NCI-H2171 treated with DMSO at 0.1 percent for 48 hours (cell line): Measurements from ENCODE around the gene ZDHHC9.
"Not testable (repeated sequence)": the region's sequence is repeated elsewhere in the genome, so short reads cannot be mapped to it uniquely, and the experiment has no call there.

Source experiments
- DNase-seq: peaks from one replicate; lab custom pipeline; 2025; lab: John Stamatoyannopoulos, UW

The ZDHHC9 gene

DNA sequence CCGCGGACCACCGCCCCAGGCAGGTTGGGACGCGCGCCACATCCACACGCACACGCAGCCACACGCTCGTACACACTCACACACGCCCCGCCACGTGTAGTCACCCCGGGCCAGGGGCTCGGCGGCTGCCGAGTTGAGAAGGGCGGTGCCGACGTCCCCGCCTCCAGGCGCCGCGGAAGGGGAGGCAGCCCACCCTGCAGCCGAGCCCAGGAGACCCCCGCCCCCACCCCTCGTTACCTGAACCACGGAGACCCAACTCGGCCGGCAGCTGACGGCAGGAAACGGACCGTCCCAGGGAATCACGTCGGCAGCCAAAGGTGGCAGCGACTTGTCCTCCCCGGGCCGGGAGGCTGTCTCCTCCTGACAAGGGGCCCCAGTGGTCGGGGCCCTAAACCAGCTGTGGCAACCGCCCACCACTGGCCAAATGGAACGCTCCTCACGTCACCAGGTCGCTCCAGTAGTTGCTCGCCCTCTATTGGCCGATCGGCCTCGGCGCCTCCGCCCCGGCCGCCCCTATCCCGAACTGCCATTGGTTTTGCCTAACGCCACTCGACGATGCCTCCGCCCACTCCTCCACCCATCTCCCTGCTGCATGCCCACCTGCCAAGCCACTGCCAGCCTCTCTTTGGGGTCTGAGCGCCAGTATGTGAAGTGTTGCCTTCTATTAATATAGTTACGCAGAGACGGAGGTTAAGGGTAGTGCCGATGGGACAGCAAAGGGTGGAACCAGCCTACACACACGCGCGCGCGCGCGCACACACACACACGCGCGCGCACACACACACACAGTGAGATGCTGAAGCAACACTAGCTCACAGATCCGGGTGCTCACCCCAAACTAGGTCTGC, at the start of gene ZDHHC9:
ZDHHC9 (minus strand) TSS at position 428 of the 848 bp plus-strand sequence. CDS start 1,941 bp downstream, outside the sequence.
- DNase-seq, result peak; percentile 89

DNA sequence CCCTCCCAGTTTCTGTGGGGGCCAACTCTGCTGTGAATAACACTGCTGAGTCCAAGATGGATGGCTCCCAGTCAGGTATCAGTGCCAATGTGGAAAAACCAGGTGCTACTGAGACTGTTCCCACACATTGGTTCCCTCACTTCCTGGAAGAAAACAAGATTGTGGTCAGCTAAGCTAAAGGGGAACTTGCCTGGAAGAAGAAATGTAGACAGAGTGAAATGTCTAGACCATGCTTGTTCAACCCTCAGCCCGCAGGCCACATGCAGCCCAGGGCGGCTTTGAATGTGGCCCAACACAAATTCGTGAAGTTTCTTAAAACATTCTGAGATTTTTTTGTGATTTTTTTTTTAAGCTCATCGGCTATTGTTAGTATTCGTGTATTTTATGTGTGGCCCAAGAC, 33.7 kb upstream of the ZDHHC9 start:
- no peak for DNase-seq

DNA sequence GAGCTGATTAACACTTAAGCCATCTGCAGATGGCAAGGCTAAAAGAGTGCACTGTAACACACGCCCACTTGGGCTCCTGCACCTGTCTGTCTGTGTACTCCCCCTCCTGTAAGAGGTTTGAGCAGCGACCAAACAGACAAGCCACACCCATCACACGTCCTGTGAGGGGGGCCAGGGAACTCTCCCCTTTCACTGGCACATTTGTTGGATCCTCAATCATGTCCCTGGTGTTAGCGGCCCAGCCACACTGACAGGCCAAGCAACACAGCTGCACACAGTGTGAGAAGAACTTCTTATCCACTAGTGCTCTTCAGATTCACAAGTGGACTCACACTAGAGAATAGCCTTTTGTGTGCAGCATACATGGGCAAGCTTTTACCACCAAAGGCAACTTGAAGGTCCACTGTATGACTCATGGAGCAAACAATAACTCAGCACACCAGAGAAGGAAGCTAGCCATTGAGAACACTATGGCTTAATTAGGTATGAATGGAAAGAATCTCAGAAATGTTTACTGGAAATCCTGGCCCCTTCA, 33.2 kb upstream of the ZDHHC9 start:
- peak; percentile 0 for DNase-seq

DNA sequence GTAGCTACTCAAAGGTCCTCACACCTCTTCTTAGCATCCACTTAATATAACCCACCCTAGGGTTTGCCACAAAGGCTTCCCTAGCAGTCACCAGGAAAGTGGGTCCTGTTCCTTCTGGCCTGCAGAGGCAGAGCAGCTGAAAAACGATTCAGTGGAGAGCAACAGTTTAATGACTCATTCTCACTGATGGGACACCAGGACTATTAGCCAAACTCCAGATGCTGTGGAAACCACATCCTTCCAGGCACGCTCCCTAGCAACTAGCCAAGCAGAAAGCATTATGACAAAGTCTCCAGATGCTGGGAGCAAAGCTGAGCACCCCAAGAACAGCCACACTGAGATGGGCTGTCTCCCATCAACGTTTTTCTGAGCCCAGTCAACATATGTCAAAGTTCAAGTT, 32.0 kb upstream of the ZDHHC9 start:
- DNase-seq, result peak; percentile 8

DNA sequence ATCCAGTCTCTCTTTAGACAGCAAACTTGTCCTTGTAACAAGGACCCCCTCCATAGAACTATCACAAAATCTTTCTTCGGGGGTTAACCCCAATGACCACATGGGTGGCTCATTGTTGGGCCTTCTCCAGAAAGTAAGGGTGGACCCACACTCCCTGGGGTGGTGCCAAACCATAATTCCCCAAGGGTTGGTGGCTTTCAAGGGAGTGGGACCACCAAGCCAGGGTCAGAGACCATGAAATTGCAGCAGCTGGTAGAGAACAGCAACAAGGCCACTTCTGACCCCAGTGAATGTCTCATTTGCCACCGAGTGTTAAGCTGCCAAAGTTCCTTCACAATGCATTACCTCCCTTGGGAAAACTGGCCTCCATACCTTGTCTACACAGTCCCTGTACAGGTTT, 28.8 kb upstream of the ZDHHC9 start:
- DNase-seq, result no peak

DNA sequence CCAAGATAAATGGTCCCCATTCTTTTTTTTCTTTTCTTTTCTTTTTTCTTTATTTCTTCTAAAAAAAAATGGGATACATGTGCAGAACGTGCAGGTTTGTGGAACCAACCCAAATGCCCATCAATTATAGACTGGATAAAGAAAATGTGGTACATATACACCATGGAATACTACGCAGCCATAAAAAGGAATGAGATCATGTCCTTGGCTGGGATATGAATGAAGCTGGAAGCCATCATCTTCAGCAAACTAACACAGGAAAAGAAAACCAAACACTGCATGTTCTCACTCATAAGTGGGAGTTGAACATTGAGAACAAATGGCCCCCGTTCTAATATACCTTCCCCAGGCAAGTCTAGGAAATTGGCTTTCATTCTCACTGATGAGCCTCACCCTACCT, 22.6 kb upstream of the ZDHHC9 start:
- DNase-seq, result not testable (repeated sequence)

DNA sequence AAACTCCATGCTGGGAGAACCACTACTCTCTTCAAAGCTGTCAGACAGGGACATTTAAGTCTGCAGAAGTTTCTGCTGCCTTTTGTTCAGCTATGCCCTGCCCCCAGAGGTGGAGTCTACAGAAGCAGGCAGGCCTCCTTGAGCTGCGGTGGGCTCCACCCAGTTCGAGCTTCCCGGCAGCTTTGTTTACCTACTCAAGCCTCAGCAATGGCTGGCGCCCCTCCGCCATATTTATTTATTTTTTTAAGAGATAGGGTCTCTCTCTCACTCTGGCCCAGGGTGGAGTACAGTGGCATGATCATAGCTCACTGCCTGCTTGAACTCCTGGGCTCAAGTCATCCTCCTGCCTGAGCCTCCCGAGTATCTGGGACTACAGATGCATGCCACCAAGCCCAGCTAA, 15.4 kb upstream of the ZDHHC9 start:
- not testable (repeated sequence) for DNase-seq

DNA sequence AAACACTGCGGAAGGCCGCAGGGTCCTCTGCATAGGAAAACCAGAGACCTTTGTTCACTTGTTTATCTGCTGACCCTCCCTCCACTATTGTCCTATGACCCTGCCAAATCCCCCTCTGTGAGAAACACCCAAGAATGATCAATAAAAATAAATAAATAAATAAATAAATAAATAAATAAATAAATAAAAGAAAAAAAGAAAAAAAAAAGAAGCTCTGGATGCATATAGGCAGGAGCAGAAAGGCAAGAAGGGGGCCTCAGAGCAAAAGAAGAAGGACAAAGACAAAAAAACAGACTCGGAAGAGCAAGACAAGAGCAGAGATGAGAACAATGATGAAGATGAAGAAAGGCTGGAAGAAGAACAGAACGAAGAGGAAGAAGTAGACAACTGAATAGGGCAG, 8.1 kb upstream of the ZDHHC9 start:
- DNase-seq, result not testable (repeated sequence)

DNA sequence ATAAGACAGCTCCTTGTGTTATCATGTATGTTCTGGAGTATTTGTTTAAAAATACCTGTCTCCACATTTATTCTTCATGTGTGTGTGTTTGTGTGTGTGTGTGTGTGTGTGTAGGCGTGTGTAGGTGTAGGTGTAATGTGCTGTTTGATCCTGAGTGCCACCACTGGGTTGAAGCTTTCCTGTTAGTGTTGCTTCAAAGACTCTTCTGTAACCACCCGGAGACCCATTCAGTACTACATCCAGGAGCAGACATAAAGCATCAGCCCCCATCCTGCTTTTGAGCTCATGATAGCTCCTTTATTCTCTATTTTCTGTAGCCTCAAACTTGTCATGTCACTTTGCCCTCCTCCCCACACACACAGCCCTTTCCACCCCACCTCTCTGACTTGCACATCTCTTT, 3.0 kb upstream of the ZDHHC9 start:
- no peak for DNase-seq

DNA sequence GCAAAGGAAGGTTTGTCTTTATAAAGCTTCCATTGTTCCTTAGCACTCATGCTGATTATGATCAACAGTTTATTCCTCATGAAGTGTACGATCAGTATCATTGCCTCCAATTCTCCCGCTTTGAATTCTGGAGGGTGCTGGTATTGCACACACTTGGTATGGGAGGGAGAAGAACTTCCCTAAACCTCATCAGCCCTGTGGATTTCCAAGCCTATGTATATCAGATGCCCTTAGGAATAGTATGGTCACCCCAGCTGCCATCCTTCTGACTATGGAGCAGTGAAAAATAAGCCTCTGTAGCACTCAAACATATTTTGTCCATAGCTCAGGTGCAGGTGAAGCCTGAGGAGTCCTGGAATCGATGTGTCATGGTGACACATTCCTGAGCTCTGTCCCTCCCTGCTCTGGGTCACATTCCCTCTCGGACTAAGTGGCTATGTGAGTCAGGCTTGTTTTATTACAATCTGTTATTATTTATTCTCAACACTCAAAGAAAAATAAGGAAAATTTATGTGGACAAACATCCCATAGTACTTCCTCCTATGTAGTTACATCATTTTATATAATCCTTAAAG, 2.0 kb upstream of the ZDHHC9 start:
- DNase-seq, result no peak

DNA sequence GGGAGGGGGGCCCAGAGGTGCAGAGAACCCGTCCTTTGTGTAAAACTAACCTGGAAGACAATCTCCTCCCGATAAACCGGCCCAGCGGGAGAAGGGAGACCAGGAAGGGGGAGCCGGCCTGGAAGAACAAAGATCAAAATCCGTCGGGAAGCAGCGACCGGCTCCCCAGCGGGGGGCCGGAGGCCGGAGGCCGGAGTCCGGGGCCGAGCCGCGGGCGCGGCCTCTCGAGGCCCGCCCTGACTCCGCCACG, 552 bp downstream of the ZDHHC9 start:
- DNase-seq, result no peak

DNA sequence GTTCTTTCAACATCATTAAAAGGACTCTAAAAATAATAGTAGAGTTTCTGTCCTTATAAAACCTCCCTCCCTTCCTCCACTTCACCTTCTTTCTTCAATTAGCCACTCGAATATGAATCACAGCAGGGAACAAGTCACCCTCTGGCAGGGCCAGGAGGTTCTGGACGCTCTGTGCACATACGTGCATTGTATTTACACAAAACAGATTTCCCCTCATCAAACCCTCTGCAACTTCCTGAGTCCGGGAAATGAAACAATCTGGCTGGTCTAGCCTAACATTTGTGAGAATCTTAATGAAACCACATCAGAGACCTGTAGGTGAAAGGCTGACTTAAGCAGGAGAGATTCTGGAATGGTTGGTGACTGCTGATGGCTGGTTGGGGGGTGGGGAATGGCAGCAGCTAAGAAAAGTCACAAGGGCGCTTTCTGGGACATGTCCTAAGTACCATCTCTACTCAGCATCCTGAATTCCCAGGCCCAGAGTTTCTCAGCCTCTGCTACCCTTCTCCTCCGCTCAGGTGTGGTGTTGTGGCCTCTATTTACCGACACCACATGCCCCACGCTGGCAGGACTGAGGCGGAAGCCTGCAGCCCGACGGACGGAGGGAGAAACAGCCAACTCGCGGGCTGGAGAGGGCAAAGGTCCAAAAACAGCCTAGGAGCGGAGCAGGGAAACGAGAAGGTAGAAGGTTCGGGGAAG, 1.0 kb downstream of the ZDHHC9 start:
- no peak for DNase-seq

DNA sequence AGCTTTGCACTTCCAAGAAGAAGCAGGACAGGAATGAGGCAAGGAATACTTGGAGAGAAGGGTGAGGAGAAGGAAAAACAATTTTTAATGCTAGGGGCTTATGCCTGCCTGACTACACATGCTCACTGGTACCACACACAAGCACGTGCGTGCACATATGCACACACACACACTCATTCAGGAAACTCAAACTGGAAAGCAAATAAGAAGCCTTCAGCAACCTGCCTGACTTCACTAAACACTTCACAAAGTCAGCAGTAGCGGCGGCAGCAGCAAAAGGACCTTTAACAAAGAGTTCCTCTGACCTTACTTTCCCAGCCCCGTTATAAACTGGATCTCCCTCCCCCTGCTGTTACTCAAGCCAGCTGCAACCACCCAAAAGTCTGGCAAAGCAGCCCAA, 3.3 kb downstream of the ZDHHC9 start:
- DNase-seq, result no peak

DNA sequence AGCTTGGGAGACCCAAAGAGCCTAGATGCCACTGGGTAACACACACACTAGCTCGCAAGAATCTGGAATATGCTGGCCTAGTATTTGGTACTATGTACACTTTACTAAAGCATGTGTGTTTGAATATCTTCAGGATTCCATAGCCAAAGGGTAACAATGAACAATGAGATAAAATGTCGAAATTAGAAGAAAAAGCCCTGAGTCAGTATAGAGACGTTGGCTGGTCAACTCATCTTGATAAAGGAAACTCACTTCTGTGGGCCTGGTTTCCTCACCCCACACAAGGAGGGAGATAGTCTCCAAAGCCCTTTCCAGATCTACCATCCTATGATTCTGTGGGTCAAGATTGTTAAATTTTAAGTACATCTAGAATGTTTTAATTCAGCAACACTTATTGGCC, 6.9 kb downstream of the ZDHHC9 start:
- no peak for DNase-seq

DNA sequence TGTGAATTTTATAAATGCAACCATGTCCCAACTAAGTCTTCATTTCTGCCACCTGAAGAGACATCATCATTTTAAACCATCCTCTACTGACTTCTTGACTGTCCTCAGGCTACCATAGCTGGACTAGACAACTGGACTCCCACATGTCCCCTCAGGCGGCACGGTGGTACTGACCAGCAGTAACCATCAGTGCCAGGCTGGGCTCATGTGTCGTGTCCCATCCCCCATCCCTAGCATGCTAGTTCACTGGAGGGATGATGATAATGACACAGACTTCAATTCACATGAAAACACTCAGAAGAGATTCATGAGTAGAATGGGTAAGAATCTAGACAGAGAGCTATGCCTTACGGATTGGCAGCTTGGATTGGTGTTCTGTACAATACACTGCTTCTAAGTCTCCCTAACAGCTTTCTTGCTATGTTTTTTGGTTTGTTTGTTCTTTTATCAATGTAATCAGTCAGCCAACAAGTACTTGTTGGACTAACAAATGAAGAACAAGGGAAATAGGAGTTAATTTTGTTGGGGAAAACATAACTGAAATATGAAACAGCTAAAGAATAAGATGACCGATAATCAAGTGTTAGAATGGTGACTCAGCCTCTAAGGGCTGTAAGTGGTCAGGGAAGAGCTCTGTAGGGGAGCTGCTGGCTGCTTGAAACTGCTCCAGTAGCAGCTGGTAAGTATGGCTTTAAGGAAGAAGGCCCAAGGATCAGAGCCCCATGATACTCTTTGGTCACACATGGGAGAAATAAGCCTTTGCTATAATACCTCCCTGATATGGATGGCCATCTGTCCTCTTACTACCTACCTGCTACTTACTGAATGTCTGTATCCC, 10.3 kb downstream of the ZDHHC9 start:
- no peak for DNase-seq

DNA sequence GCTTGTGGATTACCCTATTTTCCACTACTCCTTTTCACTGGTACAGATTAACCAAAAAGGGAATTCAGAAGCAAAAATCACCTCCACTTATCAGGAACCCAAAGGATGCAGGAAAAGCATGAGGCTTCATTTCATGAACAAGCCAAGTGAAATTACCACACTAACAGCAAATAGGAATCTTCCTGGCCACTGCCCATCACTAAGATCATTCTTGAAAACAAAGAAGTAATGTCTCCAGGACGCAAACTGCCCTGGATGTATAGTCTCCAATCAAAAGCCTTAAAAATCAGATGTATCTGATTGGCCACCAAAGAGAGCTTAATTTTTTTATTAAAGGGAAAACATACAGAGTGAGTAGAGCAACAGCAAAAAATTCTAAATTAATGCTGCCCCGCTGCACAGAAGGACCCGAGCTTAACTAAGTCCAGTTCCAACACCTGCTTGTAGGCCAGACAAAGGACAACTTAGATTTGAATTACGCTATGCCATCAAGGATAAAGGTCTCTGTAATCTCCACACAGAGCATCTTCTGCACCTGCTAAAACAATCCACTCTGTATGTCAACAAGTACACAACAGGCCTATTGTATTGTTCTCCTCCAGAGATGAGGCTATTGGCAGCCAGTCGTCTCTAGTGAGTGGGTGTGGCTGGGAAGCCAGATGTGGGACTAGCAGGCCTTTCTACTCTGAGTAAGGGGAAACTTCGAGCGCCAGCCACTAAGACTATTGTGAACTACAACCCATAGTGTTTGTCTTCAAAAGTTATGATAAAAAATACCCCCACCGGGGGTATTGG, 12.4 kb downstream of the ZDHHC9 start:
- no peak for DNase-seq

DNA sequence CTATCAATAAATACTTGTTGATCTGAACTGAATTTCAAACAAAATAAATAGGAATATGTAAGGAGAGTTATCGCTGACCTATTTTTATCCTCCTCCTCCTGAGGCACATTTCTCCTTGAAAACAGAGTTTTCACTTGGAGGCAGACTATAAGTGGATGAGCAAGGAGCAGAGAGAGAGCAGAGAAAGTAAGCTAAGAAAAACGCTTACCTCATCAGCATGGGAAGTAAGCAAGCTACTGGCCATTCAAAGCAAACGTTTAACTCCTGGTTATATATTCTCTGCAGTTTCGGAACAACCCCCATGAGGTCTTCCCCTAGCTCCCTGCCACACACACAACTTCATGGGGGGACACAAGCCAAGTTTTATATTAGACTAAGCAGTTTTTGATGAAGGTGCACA, 13.2 kb downstream of the ZDHHC9 start:
- DNase-seq, result no peak

DNA sequence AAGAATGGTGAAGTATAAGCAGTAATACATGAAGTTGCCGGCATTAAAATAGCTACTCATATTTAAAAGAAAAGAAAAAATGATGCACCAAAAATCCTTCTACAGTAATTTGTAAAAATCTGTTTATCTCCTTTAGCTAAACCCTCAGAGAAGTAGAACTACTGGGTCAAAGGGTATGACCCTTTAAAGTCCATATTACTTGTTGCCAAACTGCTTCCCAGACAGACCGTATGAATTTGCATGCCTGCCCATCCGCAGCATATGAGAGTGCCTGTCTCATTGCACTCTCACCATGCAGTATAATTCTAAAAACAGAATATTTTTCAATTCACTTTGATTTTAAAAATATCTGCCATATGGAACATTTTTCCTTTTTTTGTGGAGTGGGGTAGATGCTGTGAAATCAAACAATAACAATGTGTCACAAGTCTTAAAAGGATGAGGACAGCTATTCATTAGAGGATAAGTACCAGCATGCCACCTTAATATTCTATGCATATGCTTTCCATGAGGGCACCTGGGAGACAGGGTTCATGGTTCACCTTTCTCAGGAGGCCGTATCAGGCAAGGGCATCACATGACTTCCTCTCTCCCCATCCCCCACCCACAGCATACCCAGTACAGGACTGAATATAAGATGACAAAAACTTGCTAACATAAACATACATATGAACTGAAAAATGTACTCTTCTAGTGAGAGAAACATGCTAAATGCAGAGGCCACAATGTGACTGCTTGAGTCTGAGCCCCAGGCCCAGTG, 17.8 kb downstream of the ZDHHC9 start:
- DNase-seq, result no peak

DNA sequence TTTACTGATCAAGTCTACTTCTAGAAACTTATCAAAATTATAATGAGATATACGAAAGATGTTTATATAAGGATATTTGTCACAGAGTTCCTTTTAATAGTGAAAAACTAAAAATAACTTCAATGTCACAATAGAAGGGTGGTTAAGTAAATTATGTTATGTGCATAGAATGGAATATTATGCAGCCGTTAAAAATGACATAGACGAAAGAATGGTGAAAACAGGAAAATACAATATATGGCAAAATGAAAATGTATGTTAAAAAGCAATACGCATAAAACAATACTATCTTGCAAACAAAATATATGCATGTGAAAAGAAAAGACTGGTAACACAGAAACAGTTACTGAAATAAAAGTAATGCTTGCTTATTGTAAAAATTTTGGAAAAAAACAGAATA, 19.1 kb downstream of the ZDHHC9 start:
- DNase-seq, result no peak

DNA sequence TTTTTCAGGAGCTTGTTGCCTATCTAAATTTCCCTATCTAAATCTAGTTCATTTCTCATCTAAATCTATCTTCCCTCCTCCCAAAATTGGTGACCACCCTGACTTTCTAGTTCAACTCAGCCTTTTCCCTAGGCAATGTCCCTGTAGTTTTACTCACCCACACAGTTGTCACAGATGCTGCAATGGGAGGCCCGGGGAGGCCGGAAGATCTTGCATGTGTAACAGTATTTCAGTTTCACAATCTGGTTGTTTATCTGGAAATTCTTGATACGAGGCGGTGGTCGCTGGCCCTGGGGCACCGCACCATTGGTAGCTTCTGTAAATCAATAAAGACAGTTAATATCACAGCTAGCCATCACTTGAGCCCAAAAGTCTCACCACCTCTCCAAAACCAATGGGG, 20.2 kb downstream of the ZDHHC9 start:
- no peak for DNase-seq

DNA sequence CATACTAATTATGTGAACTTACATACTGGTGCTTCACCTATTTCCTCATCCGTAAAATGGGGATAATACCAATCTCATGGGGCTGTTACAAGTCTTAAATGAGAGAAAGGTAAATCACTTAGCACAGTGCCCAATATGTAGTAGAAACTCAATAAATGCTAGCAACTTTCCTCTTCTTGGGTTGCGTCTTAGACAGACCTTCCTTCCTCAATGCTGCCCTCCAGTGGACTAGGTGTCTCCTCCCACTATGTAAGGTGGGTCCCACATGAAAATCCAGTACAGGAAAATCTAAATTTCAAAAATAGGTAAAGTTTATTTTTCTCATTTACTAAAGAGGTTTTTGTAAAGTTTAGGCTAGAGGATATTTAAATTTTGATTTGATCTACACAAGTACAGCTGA, 20.6 kb downstream of the ZDHHC9 start:
- DNase-seq, result peak; percentile 3
